ENCODE data around the gene KLF6. TPM values are rescaled to one million over a fixed set of nuclear protein-coding genes. Genes with fewer than 3 reads are reported as not detected.
A peak's percentile ranks its signal among the peaks of the same experiment; 100 is the strongest.

KLF6 gene
- total and polyA plus RNA-seq, 9 of the 15 experiments (the other 6 are each of a cell fraction or from before 2014, with no cell fraction given): 3.2 to 23.9 (median 8.0) TPM

- TF ChIP-seq DEAF1 (CRISPR knock-in tag; IDR thresholded peaks at IDR 0.05) (no peak), ILK (tag; IDR thresholded peaks at IDR 0.05; ENCODE audit: borderline replicate concordance, low read depth) (no peak), ZKSCAN3 (CRISPR knock-in tag; IDR thresholded peaks at IDR 0.05) (no peak), ZNF175 (CRISPR knock-in tag; IDR thresholded peaks at IDR 0.05; ENCODE audit: low read depth) (no peak), MAFK (IDR thresholded peaks at IDR 0.05; ENCODE audit: low read length) (peak; percentile 55), ZNF395 (CRISPR knock-in tag; IDR thresholded peaks at IDR 0.05) (0 out of 2 replicates have a peak, but pooled peaks have one; percentile 42), CREB3L1 (IDR thresholded peaks at IDR 0.05; ENCODE audit: borderline replicate concordance, low read depth) (no peak), CHD2 (IDR thresholded peaks at IDR 0.05; ENCODE audit: low read depth, low read length) (no peak; the same call in 1 of the 2 replicates), SREBF2 (CRISPR knock-in tag; IDR thresholded peaks at IDR 0.05) (no peak), BCL6 (CRISPR knock-in tag; IDR thresholded peaks at IDR 0.05) (no peak), PHB (CRISPR knock-in tag; IDR thresholded peaks at IDR 0.05) (no peak), ZNF76 (CRISPR knock-in tag; IDR thresholded peaks at IDR 0.05; ENCODE audit: borderline replicate concordance) (no peak), MAFF (IDR thresholded peaks at IDR 0.05; ENCODE audit: low read length) (peak; percentile 20; the same call in 1 of the 2 replicates), ATF3 (IDR thresholded peaks at IDR 0.05) (no peak), ATF3 (CRISPR knock-in tag; conservative IDR thresholded peaks at IDR 0.05) (no peak)
- TF ChIP-seq, protein P1, sequence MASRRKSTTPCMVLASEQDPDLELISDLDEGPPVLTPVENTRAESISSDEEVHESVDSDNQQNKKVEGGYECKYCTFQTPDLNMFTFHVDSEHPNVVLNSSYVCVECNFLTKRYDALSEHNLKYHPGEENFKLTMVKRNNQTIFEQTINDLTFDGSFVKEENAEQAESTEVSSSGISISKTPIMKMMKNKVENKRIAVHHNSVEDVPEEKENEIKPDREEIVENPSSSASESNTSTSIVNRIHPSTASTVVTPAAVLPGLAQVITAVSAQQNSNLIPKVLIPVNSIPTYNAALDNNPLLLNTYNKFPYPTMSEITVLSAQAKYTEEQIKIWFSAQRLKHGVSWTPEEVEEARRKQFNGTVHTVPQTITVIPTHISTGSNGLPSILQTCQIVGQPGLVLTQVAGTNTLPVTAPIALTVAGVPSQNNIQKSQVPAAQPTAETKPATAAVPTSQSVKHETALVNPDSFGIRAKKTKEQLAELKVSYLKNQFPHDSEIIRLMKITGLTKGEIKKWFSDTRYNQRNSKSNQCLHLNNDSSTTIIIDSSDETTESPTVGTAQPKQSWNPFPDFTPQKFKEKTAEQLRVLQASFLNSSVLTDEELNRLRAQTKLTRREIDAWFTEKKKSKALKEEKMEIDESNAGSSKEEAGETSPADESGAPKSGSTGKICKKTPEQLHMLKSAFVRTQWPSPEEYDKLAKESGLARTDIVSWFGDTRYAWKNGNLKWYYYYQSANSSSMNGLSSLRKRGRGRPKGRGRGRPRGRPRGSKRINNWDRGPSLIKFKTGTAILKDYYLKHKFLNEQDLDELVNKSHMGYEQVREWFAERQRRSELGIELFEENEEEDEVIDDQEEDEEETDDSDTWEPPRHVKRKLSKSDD (conservative IDR thresholded peaks at IDR 0.05; ENCODE audit: low read length): no peak
- TF ChIP-seq, protein P2, sequence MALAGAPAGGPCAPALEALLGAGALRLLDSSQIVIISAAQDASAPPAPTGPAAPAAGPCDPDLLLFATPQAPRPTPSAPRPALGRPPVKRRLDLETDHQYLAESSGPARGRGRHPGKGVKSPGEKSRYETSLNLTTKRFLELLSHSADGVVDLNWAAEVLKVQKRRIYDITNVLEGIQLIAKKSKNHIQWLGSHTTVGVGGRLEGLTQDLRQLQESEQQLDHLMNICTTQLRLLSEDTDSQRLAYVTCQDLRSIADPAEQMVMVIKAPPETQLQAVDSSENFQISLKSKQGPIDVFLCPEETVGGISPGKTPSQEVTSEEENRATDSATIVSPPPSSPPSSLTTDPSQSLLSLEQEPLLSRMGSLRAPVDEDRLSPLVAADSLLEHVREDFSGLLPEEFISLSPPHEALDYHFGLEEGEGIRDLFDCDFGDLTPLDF (CRISPR knock-in tag; IDR thresholded peaks at IDR 0.05): no peak
Measured at GRCh38 chr10:3803295-3803926, 18.4 kb upstream of the KLF6 start (continued).

Data from K562 (cell line).